Esophagus muscularis mucosa (tissue), 4 donors: ENCODE results near the gene AGAP1.

ENCODE experiments used
- CTCF ChIP-seq, 3 experiments: fragments of 200-600 bp in 2 of 3; fragments of 450-650 bp in 1 of 3; sonication (generic) in 2 of 3; IDR thresholded peaks; one replicate each; pipeline ENCODE4 v1.5.1; 2017 to 2019; ENCODE audit warnings: antibody characterized with exemption in 3 of 3, mild to moderate bottlenecking in 2 of 3, moderate library complexity in 1 of 3
- EP300 ChIP-seq: sonication (generic); formaldehyde crosslinking; IDR thresholded peaks from one replicate; pipeline ENCODE4 v1.6.1; 2017; ENCODE audit warnings: antibody characterized with exemption
- POLR2A ChIP-seq: fragments of 450-650 bp; IDR thresholded peaks from one replicate; pipeline ENCODE4 v1.6.1; 2017; ENCODE audit warnings: antibody characterized with exemption, moderate library complexity, mild to moderate bottlenecking, low read depth
- POLR2AphosphoS5 ChIP-seq, 2 donors: sonication (generic); formaldehyde crosslinking; IDR thresholded peaks; one replicate each; pipeline ENCODE4 v1.6.1; 2017; ENCODE audit warnings: antibody characterized with exemption in 2 of 2

- TF ChIP-seq CTCF (IDR thresholded peaks at IDR 0.05): no peak
- no peak for TF ChIP-seq EP300
- TF ChIP-seq POLR2A: no peak
- no peak for TF ChIP-seq POLR2AphosphoS5 (IDR thresholded peaks at IDR 0.05)
Observed at GRCh38 chr2:235986361-235986760, 492.5 kb downstream of the AGAP1 start.
